H9 (cell line): ENCODE measurements around the gene LRRC34. TPM values are rescaled to one million over a fixed set of nuclear protein-coding genes. Genes with fewer than 3 reads are reported as not detected.

ENCODE experiments used
- DNase-seq: peaks from one replicate; pipeline ENCODE4 v3.0.0-alpha.2; 2017
- H2AFZ ChIP-seq: one replicate; pipeline ENCODE4 v1.6.1; 2013; ENCODE audit warnings: mild to moderate bottlenecking, low read length, control low read depth, moderate library complexity
- H2AK5ac ChIP-seq: 2 replicates; pipeline ENCODE4 v1.6.1; 2013; ENCODE audit warnings: low read length, control low read depth, mixed read lengths; ENCODE audit not compliant: insufficient read length
- H2BK120ac ChIP-seq: one replicate; pipeline ENCODE4 v1.6.1; 2013; ENCODE audit warnings: low read depth, mild to moderate bottlenecking, low read length, control low read depth, inconsistent platforms; ENCODE audit not compliant: poor library complexity, severe bottlenecking
- H2BK12ac ChIP-seq: 2 replicates; pipeline ENCODE4 v1.6.1; 2013; ENCODE audit warnings: low read length, control low read depth, mixed read lengths, low read depth; ENCODE audit not compliant: insufficient read length
- H2BK15ac ChIP-seq: 2 replicates; pipeline ENCODE4 v1.6.1; 2013; ENCODE audit warnings: low read depth, low read length, control low read depth
- H2BK20ac ChIP-seq: one replicate; pipeline ENCODE4 v1.6.1; 2013; ENCODE audit warnings: low read depth, mild to moderate bottlenecking, low read length, control low read depth, inconsistent platforms; ENCODE audit not compliant: poor library complexity, severe bottlenecking
- H2BK5ac ChIP-seq: 2 replicates; pipeline ENCODE4 v1.6.1; 2013; ENCODE audit warnings: low read length, control low read depth, mixed read lengths; ENCODE audit not compliant: insufficient read length
- H3K14ac ChIP-seq: 2 replicates; pipeline ENCODE4 v1.6.1; 2013; ENCODE audit warnings: low read length, control low read depth; ENCODE audit not compliant: insufficient read depth
- H3K18ac ChIP-seq: 2 replicates; pipeline ENCODE4 v1.6.1; 2013; ENCODE audit warnings: low read depth, mild to moderate bottlenecking, mixed read lengths, low read length, control low read depth; ENCODE audit not compliant: insufficient read length
- H3K23ac ChIP-seq: 2 replicates; pipeline ENCODE4 v1.6.1; 2013; ENCODE audit warnings: low read length, control low read depth, mixed read lengths, low read depth; ENCODE audit not compliant: insufficient read length
- H3K23me2 ChIP-seq: 2 replicates; pipeline ENCODE4 v1.6.1; 2013; ENCODE audit warnings: low read depth, mild to moderate bottlenecking, mixed read lengths, low read length, control low read depth; ENCODE audit not compliant: insufficient read length, poor library complexity, severe bottlenecking
- H3K27ac ChIP-seq: 2 replicates; pipeline ENCODE4 v1.5.1; 2013; ENCODE audit warnings: low read length, control low read depth, mixed read lengths, low read depth; ENCODE audit not compliant: insufficient read length
- H3K27me3 ChIP-seq: 2 replicates; pipeline ENCODE4 v1.6.1; 2013; ENCODE audit warnings: low read length, control low read depth, inconsistent platforms; ENCODE audit not compliant: insufficient read depth
- H3K4ac ChIP-seq: 2 replicates; pipeline ENCODE4 v1.6.1; 2013; ENCODE audit warnings: low read depth, mild to moderate bottlenecking, control low read depth, inconsistent platforms, low read length, moderate library complexity
- H3K4me1 ChIP-seq: 2 replicates; pipeline ENCODE4 v1.6.1; 2013; ENCODE audit warnings: low read length, control low read depth, inconsistent platforms; ENCODE audit not compliant: insufficient read depth
- H3K4me2 ChIP-seq: 2 replicates; pipeline ENCODE4 v1.6.1; 2013; ENCODE audit warnings: low read length, control low read depth, mixed read lengths; ENCODE audit not compliant: insufficient read length, insufficient read depth
- H3K56ac ChIP-seq: 2 replicates; pipeline ENCODE4 v1.6.1; 2013; ENCODE audit warnings: low read depth, mild to moderate bottlenecking, mixed read lengths, low read length, control low read depth; ENCODE audit not compliant: insufficient read length
- H3K79me1 ChIP-seq: 2 replicates; pipeline ENCODE4 v1.6.1; 2013; ENCODE audit warnings: low read depth, mild to moderate bottlenecking, moderate library complexity, low read length, control low read depth, inconsistent platforms; ENCODE audit not compliant: insufficient read depth, poor library complexity, severe bottlenecking
- H3K79me2 ChIP-seq: 2 replicates; pipeline ENCODE4 v1.6.1; 2013; ENCODE audit warnings: low read length, control low read depth, inconsistent platforms; ENCODE audit not compliant: insufficient read depth
- H3K9ac ChIP-seq: 2 replicates; pipeline ENCODE4 v1.6.1; 2013; ENCODE audit warnings: low read length, control low read depth, mixed read lengths; ENCODE audit not compliant: insufficient read length; ENCODE audit errors: extremely low read depth
- H3K9me3 ChIP-seq: one replicate; pipeline ENCODE4 v1.6.1; 2013; ENCODE audit warnings: low read depth, low read length, inconsistent platforms; ENCODE audit not compliant: control insufficient read depth
- H3T11ph ChIP-seq: one replicate; pipeline ENCODE4 v1.6.1; 2013; ENCODE audit warnings: mild to moderate bottlenecking, low read length, control low read depth, inconsistent platforms
- H4K20me1 ChIP-seq: one replicate; pipeline ENCODE4 v1.6.1; 2013; ENCODE audit not compliant: control insufficient read depth, insufficient read length, insufficient read depth
- H4K5ac ChIP-seq: 2 replicates; pipeline ENCODE4 v1.6.1; 2013; ENCODE audit warnings: low read depth, mild to moderate bottlenecking, mixed read lengths, low read length, control low read depth; ENCODE audit not compliant: insufficient read length
- H4K8ac ChIP-seq: replicated peaks from 2 replicates; pipeline ENCODE4 v1.6.1; 2013; ENCODE audit warnings: low read length, control low read depth, mixed read lengths, low read depth; ENCODE audit not compliant: insufficient read length
- H4K91ac ChIP-seq: 2 replicates; pipeline ENCODE4 v1.6.1; 2013; ENCODE audit warnings: low read depth, mild to moderate bottlenecking, moderate library complexity, mixed read lengths, low read length, control low read depth; ENCODE audit not compliant: insufficient read length
- H3K27ac Mint-ChIP-seq, 3 experiments: 2 replicates in 2 of 3; 3 replicates in 1 of 3; pipeline ENCODE4 v1.8.0; 2020 to 2021; ENCODE audit warnings: mixed read lengths in 3 of 3, mild to moderate bottlenecking in 1 of 3, moderate library complexity in 1 of 3
- H3K27me3 Mint-ChIP-seq: 2 replicates; pipeline ENCODE4 v1.8.0; 2021; ENCODE audit warnings: low read depth, mild to moderate bottlenecking, moderate library complexity, mixed read lengths
- H3K36me3 Mint-ChIP-seq, 3 experiments: 2 replicates in 2 of 3; 3 replicates in 1 of 3; pipeline ENCODE4 v1.8.0; 2020 to 2021; ENCODE audit warnings: low read depth in 3 of 3, mixed read lengths in 3 of 3; ENCODE audit not compliant: insufficient read depth in 1 of 3
- H3K4me1 Mint-ChIP-seq, 2 experiments: 2 replicates each; pipeline ENCODE4 v1.8.0; 2020; ENCODE audit warnings: mixed read lengths in 2 of 2
- H3K4me3 Mint-ChIP-seq, 2 experiments: 2 replicates in 1 of 2; 3 replicates in 1 of 2; pipeline ENCODE4 v1.8.0; 2020 to 2021; ENCODE audit warnings: mild to moderate bottlenecking in 2 of 2, mixed read lengths in 2 of 2, moderate library complexity in 1 of 2
- H3K9me3 Mint-ChIP-seq, 2 experiments: 2 replicates in 1 of 2; 3 replicates in 1 of 2; pipeline ENCODE4 v1.8.0; 2020; ENCODE audit warnings: mild to moderate bottlenecking in 2 of 2, mixed read lengths in 2 of 2, moderate library complexity in 1 of 2
- WGBS: extraction: QIAGEN DNeasy Blood & Tissue Kit; methylation state at CpG from one replicate; pipeline ENCODE4 v1.1.7; 2013; ENCODE audit warnings: missing lambda C conversion rate, low lambda C conversion rate, mixed read lengths; ENCODE audit not compliant: insufficient read length; ENCODE audit errors: extremely low coverage; 5-methylcytosine and 5-hydroxymethylcytosine counted together
- total RNA-seq: library from RNA; stranded (reverse); gene quantifications from 2 replicates; pipeline ENCODE4 v1.2.1, GENCODE V29; 2021
- TF ChIP-seq, protein P1 (sequence below): fragments of 200-600 bp; sonication (generic); conservative IDR thresholded peaks from 3 replicates; pipeline ENCODE4 v1.8.0; 2021; ENCODE audit warnings: antibody characterized with exemption, mild to moderate bottlenecking

LRRC34 gene
- total RNA-seq, 1 experiment from 2014 or later, result 4.6 TPM

DNA sequence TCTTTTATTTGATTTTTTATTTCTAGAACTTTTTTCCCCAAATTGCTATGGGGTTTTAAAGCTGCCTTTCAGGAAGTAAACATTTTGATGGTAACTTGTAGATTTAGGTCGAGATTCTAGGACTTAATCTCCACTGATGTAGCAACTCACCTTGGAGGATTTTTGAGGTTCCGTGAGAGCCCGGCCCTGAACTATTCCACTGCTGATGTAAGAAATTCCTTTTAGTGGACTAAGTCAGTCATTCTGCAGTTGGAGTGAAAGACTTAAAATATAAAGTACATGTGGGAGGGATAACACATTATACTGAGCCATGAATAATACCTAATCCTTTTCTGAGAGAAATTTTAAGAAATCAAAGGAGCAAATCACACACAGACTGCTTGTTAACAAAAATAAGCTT, 12.6 kb upstream of the LRRC34 start:
- Histone ChIP-seq H2BK5ac (no peak overlapping the region), H3K23me2 (no peaks in the 10 kb centered on the region), H4K91ac (no peak overlapping the region), H4K8ac (no peak overlapping the region), H2BK20ac (no peak overlapping the region), H3K23ac (no peak overlapping the region), H3K27ac (no peak overlapping the region), H3K4ac (no peak overlapping the region), H4K20me1 (no peaks in the 10 kb centered on the region), H2BK15ac (no peak overlapping the region), H3K79me1 (no peaks in the 10 kb centered on the region), H2BK120ac (no peak overlapping the region), H3T11ph (no peak overlapping the region), H3K9ac (no peak overlapping the region), H2AK5ac (no peak overlapping the region), H3K56ac (no peak overlapping the region), H2BK12ac (no peak overlapping the region), H3K4me2 (no peak overlapping the region), H3K18ac (no peak overlapping the region), H3K4me1 (no peaks in the 10 kb centered on the region), H3K79me2 (no peaks in the 10 kb centered on the region), H3K9me3 (no peaks in the 10 kb centered on the region), H2AFZ (no peak overlapping the region), H3K14ac (no peak overlapping the region), H4K5ac (no peak overlapping the region), H3K27me3 (no peaks in the 10 kb centered on the region)
- H3K27ac Mint-ChIP-seq, result no peak overlapping the region
- no CpG with 5 or more reads among the region's 3 CpGs for WGBS
- H3K4me1 Mint-ChIP-seq, result peaks cover 0 to 4% of the 10 kb centered on the region in 2 experiments; a peak in 2 of 4 replicates
- no peaks in the 10 kb centered on the region for H3K36me3 Mint-ChIP-seq
- no peaks in the 10 kb centered on the region for H3K9me3 Mint-ChIP-seq
- no peaks in the 10 kb centered on the region; the same call in 1 of the 2 replicates for H3K27me3 Mint-ChIP-seq
- no peak for DNase-seq
- TF ChIP-seq, protein P1, sequence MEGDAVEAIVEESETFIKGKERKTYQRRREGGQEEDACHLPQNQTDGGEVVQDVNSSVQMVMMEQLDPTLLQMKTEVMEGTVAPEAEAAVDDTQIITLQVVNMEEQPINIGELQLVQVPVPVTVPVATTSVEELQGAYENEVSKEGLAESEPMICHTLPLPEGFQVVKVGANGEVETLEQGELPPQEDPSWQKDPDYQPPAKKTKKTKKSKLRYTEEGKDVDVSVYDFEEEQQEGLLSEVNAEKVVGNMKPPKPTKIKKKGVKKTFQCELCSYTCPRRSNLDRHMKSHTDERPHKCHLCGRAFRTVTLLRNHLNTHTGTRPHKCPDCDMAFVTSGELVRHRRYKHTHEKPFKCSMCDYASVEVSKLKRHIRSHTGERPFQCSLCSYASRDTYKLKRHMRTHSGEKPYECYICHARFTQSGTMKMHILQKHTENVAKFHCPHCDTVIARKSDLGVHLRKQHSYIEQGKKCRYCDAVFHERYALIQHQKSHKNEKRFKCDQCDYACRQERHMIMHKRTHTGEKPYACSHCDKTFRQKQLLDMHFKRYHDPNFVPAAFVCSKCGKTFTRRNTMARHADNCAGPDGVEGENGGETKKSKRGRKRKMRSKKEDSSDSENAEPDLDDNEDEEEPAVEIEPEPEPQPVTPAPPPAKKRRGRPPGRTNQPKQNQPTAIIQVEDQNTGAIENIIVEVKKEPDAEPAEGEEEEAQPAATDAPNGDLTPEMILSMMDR, result no peak
- H3K4me3 Mint-ChIP-seq, result no peak overlapping the region
